Left forelimb (tissue), 1 donor: Measurements from ENCODE around the gene GCGR.

ENCODE experiments used
- DNase-seq: peaks from one replicate; pipeline ENCODE4 v3.0.0-alpha.2; 2018; ENCODE audit warnings: low spot score

GCGR gene

GRCh38 chr17:81811705-81812570, 8.0 kb downstream of the GCGR start:
- no peak for DNase-seq

- DNase-seq = no peak
Observed at GRCh38 chr17:81812571-81813370, 8.8 kb downstream of the GCGR start.

DNA sequence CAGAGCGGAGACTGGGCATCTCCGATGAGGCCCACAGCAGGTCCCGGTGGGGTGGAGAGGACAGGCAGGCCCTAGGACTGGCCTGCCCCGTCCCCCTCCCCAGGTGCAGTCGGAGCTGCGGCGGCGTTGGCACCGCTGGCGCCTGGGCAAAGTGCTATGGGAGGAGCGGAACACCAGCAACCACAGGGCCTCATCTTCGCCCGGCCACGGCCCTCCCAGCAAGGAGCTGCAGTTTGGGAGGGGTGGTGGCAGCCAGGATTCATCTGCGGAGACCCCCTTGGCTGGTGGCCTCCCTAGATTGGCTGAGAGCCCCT, 9.4 kb downstream of the GCGR start:
- no peak for DNase-seq

GRCh38 chr17:81813861-81814683, 10.1 kb downstream of the GCGR start:
- no peak for DNase-seq

GRCh38 chr17:81814748-81815645, 11.0 kb downstream of the GCGR start:
- no peak for DNase-seq

DNA sequence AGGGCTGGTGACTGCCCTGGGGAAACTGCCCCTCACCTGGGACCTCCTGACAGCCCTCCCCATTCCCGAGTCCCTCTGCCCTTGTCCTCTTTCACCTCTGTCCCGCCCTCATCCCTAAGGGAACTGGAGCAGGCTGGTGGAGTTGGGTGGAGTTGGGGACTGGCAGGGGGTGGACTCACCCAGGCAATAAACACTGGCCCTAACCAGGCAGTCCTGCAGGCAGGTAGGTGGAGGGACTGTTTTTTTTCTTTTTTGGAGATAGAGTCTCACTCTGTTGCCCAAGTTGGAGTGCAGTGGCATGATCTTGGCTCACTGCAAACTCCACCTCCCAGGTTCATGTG, 11.7 kb downstream of the GCGR start:
- DNase-seq = no peak

- DNase-seq = no peak
Observed at GRCh38 chr17:81817758-81818147, 13.8 kb downstream of the GCGR start.

DNA sequence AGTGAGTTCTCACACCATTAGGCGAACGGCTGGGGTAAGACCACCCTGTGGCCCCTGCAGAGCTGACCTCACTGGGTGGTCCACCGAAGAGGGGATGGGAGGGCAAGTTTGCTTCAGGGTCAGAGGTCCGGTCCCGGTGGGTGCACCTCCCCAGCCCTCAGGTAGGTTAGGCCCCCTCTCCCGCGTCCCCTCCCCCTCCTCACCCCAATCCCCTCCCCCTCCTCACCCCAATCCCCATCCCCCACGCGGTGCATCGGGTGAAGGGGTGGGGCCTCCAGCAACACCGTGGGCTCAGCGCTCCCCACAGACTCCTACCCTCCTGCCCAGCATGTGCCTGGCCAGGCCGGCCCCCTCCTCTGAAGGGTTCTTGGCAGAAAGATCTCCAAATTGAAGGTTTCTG, 15.8 kb downstream of the GCGR start:
- DNase-seq = no peak

DNA sequence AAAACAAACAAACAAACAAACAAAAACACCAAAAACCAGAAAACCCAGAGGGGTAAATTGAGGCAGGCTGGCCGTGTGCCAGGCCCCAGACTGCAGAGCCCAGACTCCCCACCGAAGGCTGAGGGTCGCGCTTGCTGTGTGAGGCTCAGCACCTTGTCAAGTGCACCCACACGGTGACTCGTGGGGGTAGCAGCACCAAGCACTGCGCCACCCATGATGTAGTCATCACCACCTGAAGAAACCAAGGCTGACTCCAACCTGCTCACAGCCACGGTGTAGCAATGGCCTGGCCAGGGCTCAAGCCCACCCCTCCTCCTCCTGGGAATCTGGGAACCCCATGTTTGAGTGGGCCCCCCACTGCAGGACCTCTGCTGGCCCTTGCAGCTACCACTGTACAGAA, 17.2 kb downstream of the GCGR start:
- no peak for DNase-seq

DNA sequence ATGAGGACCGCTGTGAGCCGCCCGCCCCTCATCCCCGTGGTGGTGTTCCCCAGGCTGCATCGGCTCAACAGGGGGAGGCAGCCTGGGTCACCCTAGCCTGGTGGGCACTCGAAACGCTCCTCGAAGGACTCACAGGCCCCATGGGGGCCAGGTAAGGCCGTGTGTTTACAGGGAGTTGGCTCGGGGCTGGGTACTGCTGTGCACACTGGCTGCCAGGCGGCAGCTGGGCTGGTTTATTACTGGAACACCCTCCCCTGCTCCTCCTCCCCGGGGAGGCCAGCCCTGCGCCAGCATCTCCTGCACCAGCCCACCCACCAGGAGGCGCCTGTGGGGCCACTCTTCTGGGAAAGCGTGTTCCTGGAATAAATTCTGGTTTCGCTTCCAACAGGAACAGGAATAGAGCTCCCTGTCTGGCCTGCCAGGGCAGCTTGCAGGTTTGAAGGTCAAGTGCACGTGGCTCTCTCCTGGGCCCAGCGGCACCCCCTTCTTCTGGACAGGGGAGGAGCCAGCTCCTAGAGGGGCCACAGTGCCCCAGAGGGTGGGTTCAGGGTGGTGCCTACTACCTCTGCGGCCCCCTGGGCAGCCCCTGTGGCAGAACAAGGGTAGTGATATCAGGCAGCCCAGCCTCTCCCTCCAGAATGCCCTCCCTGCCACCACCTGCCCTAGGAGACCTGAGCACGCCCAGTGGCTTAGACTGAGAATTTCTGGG, 17.8 kb downstream of the GCGR start:
- no peak for DNase-seq

DNA sequence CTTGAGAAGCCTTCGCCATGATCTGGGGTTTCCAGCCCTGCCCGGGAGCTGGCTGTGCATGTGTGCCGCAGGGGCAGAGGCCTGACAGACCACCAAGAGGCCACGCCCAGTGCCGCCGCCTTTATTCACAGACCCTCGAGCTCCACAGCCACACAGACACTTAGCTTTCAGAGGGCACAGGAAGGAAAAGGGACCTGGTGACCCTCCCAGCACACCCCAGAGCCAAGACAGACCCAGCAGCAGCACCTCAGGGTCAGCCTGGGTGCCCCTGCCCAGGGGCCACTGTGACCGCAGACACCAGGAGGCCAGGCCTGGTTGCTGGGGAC, 18.3 kb downstream of the GCGR start:
- DNase-seq = no peak

DNA sequence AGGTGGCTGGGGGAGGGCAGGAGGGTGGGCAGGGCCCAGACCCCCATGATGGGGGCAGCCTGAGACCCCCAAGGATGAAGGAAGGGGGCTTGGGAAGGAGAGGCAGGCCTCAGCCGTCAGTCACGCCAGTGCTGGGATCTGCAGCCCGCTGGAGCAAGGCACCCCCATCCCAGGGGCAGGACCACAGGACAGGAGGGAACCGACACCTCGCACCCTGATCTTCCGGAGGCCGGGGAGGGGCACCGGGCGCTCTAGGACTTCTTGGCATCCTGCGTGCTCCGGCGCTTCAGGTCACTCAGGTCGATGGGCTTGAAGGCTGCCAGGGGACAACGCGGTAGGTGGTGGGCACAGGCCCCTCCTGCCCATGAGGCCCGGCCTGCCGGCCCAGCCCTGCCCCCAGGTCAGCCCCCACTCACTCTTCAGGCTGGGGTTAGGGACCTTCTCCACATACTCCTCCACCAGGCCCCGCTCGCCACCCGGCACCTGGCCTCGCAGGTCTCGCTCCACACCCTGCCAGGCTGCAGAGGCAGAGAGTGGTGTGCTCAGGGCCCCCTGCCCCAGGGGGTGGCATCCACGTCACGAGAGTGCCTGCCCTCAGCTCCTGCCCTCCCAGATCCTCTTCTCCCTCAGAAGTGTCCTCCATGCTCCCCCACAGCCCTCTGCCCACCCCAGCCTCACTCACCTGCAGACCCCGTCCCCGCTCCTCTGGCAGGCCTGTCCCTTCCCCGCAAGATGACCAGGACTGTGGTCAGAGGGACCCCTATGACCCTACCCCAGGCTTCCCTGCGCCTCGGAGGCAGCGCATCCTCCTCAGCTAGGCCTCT, 19.3 kb downstream of the GCGR start:
- DNase-seq = no peak

DNA sequence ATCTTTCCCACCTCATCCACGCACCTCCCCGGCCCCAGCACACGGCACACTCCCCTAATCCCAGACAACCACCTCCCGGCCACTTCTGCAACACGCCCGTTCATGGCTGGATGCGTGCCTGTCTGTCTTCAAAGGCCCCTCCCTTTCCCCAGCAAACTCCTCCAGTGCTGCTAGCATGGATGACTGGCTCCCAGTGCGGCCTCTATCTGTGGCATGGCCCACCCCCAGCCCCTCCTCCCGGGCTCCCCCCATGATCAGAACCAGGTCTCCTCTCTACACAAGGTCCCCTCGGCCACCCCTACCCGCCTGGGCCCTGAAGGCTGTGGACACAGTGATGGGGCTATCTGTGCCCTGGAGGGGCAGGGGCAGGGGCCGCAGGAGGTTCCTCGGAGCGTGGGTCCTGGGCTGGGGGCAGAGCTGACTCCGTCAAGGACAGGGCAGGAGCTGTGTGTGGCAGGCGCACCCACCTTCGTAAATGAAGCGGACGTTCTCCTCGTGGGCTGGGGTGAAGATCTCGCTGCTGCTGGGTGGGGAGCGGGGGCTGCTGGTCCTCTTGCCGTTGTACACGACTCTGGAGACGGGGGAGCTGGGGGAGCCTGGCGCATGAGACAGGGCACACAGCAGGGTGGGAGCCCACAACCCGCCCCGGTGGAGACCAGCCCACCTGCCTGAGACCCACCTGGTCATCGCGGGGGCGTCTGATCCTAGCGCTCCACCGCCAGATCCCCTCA, 20.0 kb downstream of the GCGR start:
- DNase-seq = no peak

- DNase-seq = no peak
Observed at GRCh38 chr17:81824595-81824994, 20.6 kb downstream of the GCGR start.

DNA sequence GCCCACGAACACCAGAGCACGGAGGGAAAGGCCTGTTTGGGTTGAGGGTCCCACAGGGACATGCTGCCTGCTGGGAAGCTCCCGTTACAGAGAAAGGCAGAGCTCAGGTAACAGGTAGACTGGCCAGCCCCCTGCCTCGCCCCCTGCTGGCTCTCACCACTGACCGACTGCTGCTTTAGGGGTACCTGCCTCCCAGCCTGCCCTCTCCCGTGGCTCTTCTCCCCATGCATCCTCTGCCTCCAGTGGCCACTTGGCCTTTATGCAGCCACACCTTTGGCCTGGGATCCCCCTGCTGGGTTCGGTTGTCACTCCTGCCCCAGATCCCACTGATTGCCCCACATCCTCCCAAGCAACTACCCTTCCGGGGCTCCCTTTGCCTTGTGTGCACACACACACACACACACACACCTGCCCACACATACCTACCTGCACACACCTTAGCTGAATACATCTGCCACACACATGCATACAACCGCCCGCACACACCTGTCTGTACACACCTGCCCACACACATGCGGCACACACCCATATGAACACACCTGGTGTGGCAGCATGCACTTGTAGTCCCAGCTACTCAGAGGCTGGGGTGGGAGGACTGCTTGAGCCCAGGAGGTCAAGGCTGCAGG, 22.0 kb downstream of the GCGR start:
- DNase-seq = no peak

GRCh38 chr17:81828656-81829055, 24.7 kb downstream of the GCGR start:
- no peak for DNase-seq

GRCh38 chr17:81829858-81830257, 25.9 kb downstream of the GCGR start:
- no peak for DNase-seq

DNA sequence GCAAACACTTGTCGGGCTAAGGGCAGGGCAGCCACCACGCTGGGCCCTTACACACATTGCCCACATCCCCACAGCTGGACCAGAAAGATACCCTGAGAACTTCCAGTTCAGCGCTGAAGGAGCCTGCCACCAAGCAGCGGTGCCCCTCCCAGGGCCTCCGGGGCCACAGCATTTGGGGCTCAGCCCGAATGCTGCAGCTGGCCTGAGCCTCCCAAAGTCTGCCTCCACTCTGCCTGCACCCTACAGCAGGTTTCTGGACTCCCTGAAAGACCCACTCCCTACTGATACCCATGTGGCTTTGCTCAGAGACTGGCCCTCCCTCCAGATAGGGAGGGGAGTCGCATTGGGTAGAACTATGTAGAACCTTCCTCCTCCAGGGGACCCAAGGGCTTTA, 27.6 kb downstream of the GCGR start:
- no peak for DNase-seq

- DNase-seq = no peak
Observed at GRCh38 chr17:81831957-81832607, 28.1 kb downstream of the GCGR start.
